Renal pelvis (tissue), 4 donors: Measurements from ENCODE around the gene CD3G. TPM values are rescaled to one million over a fixed set of nuclear protein-coding genes. Genes with fewer than 3 reads are reported as not detected.
"Not testable (repeated sequence)": the region's sequence is repeated elsewhere in the genome, so short reads cannot be mapped to it uniquely, and the experiment has no call there.

Experiments used
- DNase-seq: peaks from one replicate; pipeline ENCODE4 v3.0.0-alpha.2; 2013
- polyA plus RNA-seq, 3 donors: library from polyadenylated mRNA; unstranded; fragments of 120-200 nt; gene quantifications; one replicate each; pipeline ENCODE4 v1.2.1, GENCODE V29; 2013; ENCODE audit not compliant: insufficient read length in 3 of 3

CD3G gene
- polyA plus RNA-seq, 3 donors: 0.20 to 0.52 (median 0.29) TPM

GRCh38 chr11:118374729-118375128 is 30.6 kb downstream of the CD3G start:
- no peak for DNase-seq

GRCh38 chr11:118375978-118376377 is 31.8 kb downstream of the CD3G start:
- no peak for DNase-seq

- no peak for DNase-seq
Measured at GRCh38 chr11:118379497-118379896, 35.4 kb downstream of the CD3G start.

GRCh38 chr11:118380571-118380970 is 36.4 kb downstream of the CD3G start:
- DNase-seq: no peak

GRCh38 chr11:118382954-118383353 is 38.8 kb downstream of the CD3G start:
- DNase-seq: no peak

GRCh38 chr11:118383657-118384056 is 39.5 kb downstream of the CD3G start:
- no peak for DNase-seq

GRCh38 chr11:118396097-118396501 is 52.0 kb downstream of the CD3G start:
- no peak for DNase-seq

GRCh38 chr11:118397448-118397847 is 53.3 kb downstream of the CD3G start:
- DNase-seq: no peak

GRCh38 chr11:118398791-118399559 is 54.8 kb downstream of the CD3G start:
- DNase-seq: no peak

- DNase-seq: peak; percentile 91
Measured at GRCh38 chr11:118401151-118401879, 57.2 kb downstream of the CD3G start, which contains the start of gene ATP5MG. Gene ATP5MG, plus strand, starts transcription at chr11:118401606. Its CDS starts 60 bp downstream, at chr11:118401666.

GRCh38 chr11:118401880-118402590 is 57.9 kb downstream of the CD3G start:
- DNase-seq: no peak

- DNase-seq: not testable (repeated sequence)
Measured at GRCh38 chr11:118402594-118402993, 58.5 kb downstream of the CD3G start.

Other genes starting within 250 kb of the CD3G start
- 1 to 10 TPM; 1.4 to 2.5 (median 1.4) TPM for gene SCN4B, start 191.5 kb upstream of the CD3G start, polyA plus RNA-seq
- 1 to 10 TPM; 3.7 to 4.9 (median 4.9) TPM for gene SCN2B, start 167.7 kb upstream of the CD3G start, polyA plus RNA-seq
- gene JAML, start 119.3 kb upstream of the CD3G start, polyA plus RNA-seq: 1 to 10 TPM; 1.8 to 3.0 (median 2.4) TPM
- gene MPZL3, start 92.0 kb upstream of the CD3G start, polyA plus RNA-seq: 1 to 10 TPM; 4.5 to 7.6 (median 5.5) TPM
- gene MPZL2, start 80.0 kb upstream of the CD3G start, polyA plus RNA-seq: 10 to 100 TPM; 17.1 to 26.3 (median 25.6) TPM
- under 1 TPM; 0.27 to 0.52 (median 0.36) TPM for gene CD3E, start 39.6 kb upstream of the CD3G start, polyA plus RNA-seq
- under 1 TPM in 1 of 3 donors, not detected in 2; 0.20 TPM for gene CD3D, start 1.6 kb upstream of the CD3G start, polyA plus RNA-seq
- 10 to 100 TPM; 34.5 to 50.0 (median 48.0) TPM for gene UBE4A, start 15.3 kb downstream of the CD3G start, polyA plus RNA-seq
- gene ATP5MG, start 57.3 kb downstream of the CD3G start, polyA plus RNA-seq: 100 to 1,000 TPM; 417 to 493 (median 431) TPM
- gene KMT2A, start 92.1 kb downstream of the CD3G start, polyA plus RNA-seq: 10 to 100 TPM; 41.5 to 54.5 (median 52.9) TPM
- 1 to 10 TPM; 1.8 to 2.9 (median 2.6) TPM for gene TTC36, start 183.1 kb downstream of the CD3G start, polyA plus RNA-seq
- gene TMEM25, start 186.8 kb downstream of the CD3G start, polyA plus RNA-seq: 10 to 100 TPM; 31.7 to 42.8 (median 33.9) TPM
- gene IFT46, start 221.6 kb downstream of the CD3G start, polyA plus RNA-seq: 10 to 100 TPM; 43.7 to 54.2 (median 47.7) TPM
- 100 to 1,000 TPM; 152 to 180 (median 176) TPM for gene ARCN1, start 228.1 kb downstream of the CD3G start, polyA plus RNA-seq